Measurements from ENCODE around the gene GSTO2.
A peak's percentile ranks its signal among the peaks of the same experiment; 100 is the strongest.

The GSTO2 gene

GRCh38 chr10:104306897-104307296 lies 37.9 kb downstream of the GSTO2 start:
- Histone ChIP-seq H3F3A (ENCODE audit: low read depth) (no peaks in the 10 kb centered on the region), H3K79me2 (ENCODE audit: insufficient read depth, low read length) (no peaks in the 10 kb centered on the region; the same call in 1 of the 2 replicates), H3K4me2 (ENCODE audit: low read depth, low read length, poor library complexity, severe bottlenecking) (no peak overlapping the region), H3K4me3 (ENCODE audit: low read length, poor library complexity, severe bottlenecking) (no peak overlapping the region), H4K20me1 (ENCODE audit: insufficient read depth, low read length, poor library complexity, severe bottlenecking) (peaks cover 12% of the 10 kb centered on the region), H3K9me3 (ENCODE audit: insufficient read depth, low read depth, low read length) (no peaks in the 10 kb centered on the region), H3K4me1 (ENCODE audit: insufficient read depth, low read length, poor library complexity, severe bottlenecking) (peaks cover 12% of the 10 kb centered on the region), H2AFZ (ENCODE audit: low read length) (no peak overlapping the region), H3K9me2 (replicated peaks; ENCODE audit: low read depth, low read length) (no peaks in the 10 kb centered on the region), H3K36me3 (ENCODE audit: insufficient read depth, low read length) (peaks cover 26% of the 10 kb centered on the region; the same call in 1 of the 2 replicates), H3K27me3 (ENCODE audit: insufficient read depth, low read length, poor library complexity, severe bottlenecking) (no peaks in the 10 kb centered on the region), H3K9ac (ENCODE audit: low read depth, low read length, poor library complexity, severe bottlenecking) (no peak overlapping the region)
- no peak for TF ChIP-seq EZH2phosphoT487 (IDR thresholded peaks at IDR 0.05; ENCODE audit: borderline replicate concordance)
- TF ChIP-seq CTCF (conservative IDR thresholded peaks at IDR 0.05; ENCODE audit: low read length) = no peak

GRCh38 chr10:104307576-104308438 lies 38.8 kb downstream of the GSTO2 start:
- no peaks in the 10 kb centered on the region for H3K9me2 ChIP-seq (replicated peaks; ENCODE audit: low read depth, low read length)
- TF ChIP-seq CTCF (conservative IDR thresholded peaks at IDR 0.05; ENCODE audit: low read length) = no peak
- TF ChIP-seq EZH2phosphoT487 (IDR thresholded peaks at IDR 0.05; ENCODE audit: borderline replicate concordance) = no peak
- no peaks in the 10 kb centered on the region for H3K9me3 ChIP-seq (ENCODE audit: insufficient read depth, low read depth, low read length)
- peaks cover 6% of the 10 kb centered on the region; the same call in 1 of the 2 replicates for H3K79me2 ChIP-seq (ENCODE audit: insufficient read depth, low read length)
- no peak overlapping the region for H3K4me3 ChIP-seq (ENCODE audit: low read length, poor library complexity, severe bottlenecking)
- H3K9ac ChIP-seq (ENCODE audit: low read depth, low read length, poor library complexity, severe bottlenecking) = no peak overlapping the region
- H3K36me3 ChIP-seq (ENCODE audit: insufficient read depth, low read length) = peaks cover 35% of the 10 kb centered on the region; the same call in 1 of the 2 replicates
- H4K20me1 ChIP-seq (ENCODE audit: insufficient read depth, low read length, poor library complexity, severe bottlenecking) = peaks cover 18% of the 10 kb centered on the region
- no peak overlapping the region for H2AFZ ChIP-seq (ENCODE audit: low read length)
- no peaks in the 10 kb centered on the region for H3F3A ChIP-seq (ENCODE audit: low read depth)
- peaks cover 12% of the 10 kb centered on the region for H3K4me1 ChIP-seq (ENCODE audit: insufficient read depth, low read length, poor library complexity, severe bottlenecking)
- no peak overlapping the region for H3K4me2 ChIP-seq (ENCODE audit: low read depth, low read length, poor library complexity, severe bottlenecking)
- H3K27me3 ChIP-seq (ENCODE audit: insufficient read depth, low read length, poor library complexity, severe bottlenecking) = no peaks in the 10 kb centered on the region

GRCh38 chr10:104308439-104308903 lies 39.5 kb downstream of the GSTO2 start:
- H3K9ac ChIP-seq (ENCODE audit: low read depth, low read length, poor library complexity, severe bottlenecking) = no peak overlapping the region
- H3K9me3 ChIP-seq (ENCODE audit: insufficient read depth, low read depth, low read length) = no peaks in the 10 kb centered on the region
- H3F3A ChIP-seq (ENCODE audit: low read depth) = no peaks in the 10 kb centered on the region
- peaks cover 12% of the 10 kb centered on the region for H3K4me1 ChIP-seq (ENCODE audit: insufficient read depth, low read length, poor library complexity, severe bottlenecking)
- peaks cover 11% of the 10 kb centered on the region; the same call in 1 of the 2 replicates for H3K79me2 ChIP-seq (ENCODE audit: insufficient read depth, low read length)
- H3K9me2 ChIP-seq (replicated peaks; ENCODE audit: low read depth, low read length) = no peaks in the 10 kb centered on the region
- TF ChIP-seq EZH2phosphoT487 (IDR thresholded peaks at IDR 0.05; ENCODE audit: borderline replicate concordance) (no peak), CTCF (conservative IDR thresholded peaks at IDR 0.05; ENCODE audit: low read length) (no peak)
- H3K4me2 ChIP-seq (ENCODE audit: low read depth, low read length, poor library complexity, severe bottlenecking) = peak overlapping the region; percentile 1
- no peak overlapping the region for H2AFZ ChIP-seq (ENCODE audit: low read length)
- no peaks in the 10 kb centered on the region for H3K27me3 ChIP-seq (ENCODE audit: insufficient read depth, low read length, poor library complexity, severe bottlenecking)
- peaks cover 42% of the 10 kb centered on the region; the same call in 1 of the 2 replicates for H3K36me3 ChIP-seq (ENCODE audit: insufficient read depth, low read length)
- H4K20me1 ChIP-seq (ENCODE audit: insufficient read depth, low read length, poor library complexity, severe bottlenecking) = peaks cover 20% of the 10 kb centered on the region
- no peak overlapping the region for H3K4me3 ChIP-seq (ENCODE audit: low read length, poor library complexity, severe bottlenecking)

Data from Loucy (cell line).